Measurements from ENCODE around the gene FSTL4. TPM values are rescaled to one million over a fixed set of nuclear protein-coding genes. Genes with fewer than 3 reads are reported as not detected.

FSTL4 gene
- total RNA-seq, 1 donor from 2014 or later, result 0.07 TPM

DNA sequence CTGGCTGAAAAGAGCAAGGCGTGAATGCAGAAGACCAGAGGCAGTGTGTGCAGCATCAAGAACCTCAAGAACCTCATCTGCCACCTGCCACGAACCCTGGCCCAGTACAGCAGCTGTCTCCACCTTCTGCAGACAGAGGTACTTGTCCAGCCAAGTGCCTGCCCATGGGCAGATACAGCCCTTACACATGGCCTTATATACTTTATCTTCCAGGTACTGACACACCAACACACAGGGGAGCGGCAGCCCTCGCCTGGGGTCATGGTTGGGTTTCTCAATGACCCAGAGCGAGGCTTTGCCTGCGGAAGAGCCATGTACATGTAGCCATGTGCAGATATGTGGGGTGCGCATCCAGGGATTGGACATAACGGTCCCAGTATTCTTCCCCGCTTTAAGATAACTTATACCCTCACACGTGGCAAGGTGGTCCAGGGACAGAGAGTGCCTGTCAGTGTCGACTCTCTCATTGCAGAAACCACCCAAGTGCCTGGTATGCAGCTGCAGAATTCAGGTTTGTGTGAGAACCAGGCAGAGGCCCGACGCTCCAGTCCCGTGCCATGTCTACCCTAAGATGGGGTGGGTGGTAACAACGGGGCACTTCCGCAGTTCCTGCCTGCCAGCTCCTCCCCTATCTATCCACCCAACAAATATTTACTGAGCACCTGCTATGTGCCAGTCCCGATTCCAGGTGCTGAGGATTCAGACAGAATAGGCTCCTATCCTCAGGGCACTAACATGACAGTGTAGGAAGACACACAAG is 206.9 kb downstream of the FSTL4 start:
- H3K4me3 Mint-ChIP-seq (ENCODE audit: unreplicated experiment), result no peak overlapping the region
- peak; percentile 68 for DNase-seq (ENCODE audit: low spot score)
- H3K4me1 Mint-ChIP-seq (ENCODE audit: low read depth), result no peaks in the 10 kb centered on the region
- peaks cover 11% of the 10 kb centered on the region for H3K27me3 Mint-ChIP-seq (ENCODE audit: low read depth)
- no peaks in the 10 kb centered on the region for H3K36me3 Mint-ChIP-seq (ENCODE audit: low read depth)
- no peak overlapping the region for H3K27ac Mint-ChIP-seq (ENCODE audit: unreplicated experiment)
- no peaks in the 10 kb centered on the region for H3K9me3 Mint-ChIP-seq (ENCODE audit: low read depth)
- TF ChIP-seq, protein P1, sequence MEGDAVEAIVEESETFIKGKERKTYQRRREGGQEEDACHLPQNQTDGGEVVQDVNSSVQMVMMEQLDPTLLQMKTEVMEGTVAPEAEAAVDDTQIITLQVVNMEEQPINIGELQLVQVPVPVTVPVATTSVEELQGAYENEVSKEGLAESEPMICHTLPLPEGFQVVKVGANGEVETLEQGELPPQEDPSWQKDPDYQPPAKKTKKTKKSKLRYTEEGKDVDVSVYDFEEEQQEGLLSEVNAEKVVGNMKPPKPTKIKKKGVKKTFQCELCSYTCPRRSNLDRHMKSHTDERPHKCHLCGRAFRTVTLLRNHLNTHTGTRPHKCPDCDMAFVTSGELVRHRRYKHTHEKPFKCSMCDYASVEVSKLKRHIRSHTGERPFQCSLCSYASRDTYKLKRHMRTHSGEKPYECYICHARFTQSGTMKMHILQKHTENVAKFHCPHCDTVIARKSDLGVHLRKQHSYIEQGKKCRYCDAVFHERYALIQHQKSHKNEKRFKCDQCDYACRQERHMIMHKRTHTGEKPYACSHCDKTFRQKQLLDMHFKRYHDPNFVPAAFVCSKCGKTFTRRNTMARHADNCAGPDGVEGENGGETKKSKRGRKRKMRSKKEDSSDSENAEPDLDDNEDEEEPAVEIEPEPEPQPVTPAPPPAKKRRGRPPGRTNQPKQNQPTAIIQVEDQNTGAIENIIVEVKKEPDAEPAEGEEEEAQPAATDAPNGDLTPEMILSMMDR (IDR thresholded peaks at IDR 0.05), result no peak

DNA sequence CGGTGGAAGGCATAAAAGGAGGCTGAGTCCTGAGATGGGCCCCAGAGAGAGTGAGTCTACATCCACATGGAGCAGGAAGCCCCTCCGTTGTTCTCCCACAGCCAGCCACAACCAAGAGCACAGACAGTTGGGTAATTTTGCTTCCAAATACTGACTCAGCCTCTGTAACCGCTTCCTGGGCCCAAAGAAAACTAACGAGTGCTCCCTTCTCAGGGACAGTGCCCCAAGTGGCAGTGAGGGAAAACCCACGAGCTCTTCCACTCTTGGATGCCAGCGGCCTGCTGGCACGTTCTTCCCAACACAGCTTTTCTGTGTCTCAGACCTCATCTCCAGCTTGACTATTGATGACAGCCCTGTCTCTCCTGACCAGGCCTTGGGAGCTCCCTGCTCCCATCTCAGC is 207.6 kb downstream of the FSTL4 start:
- Mint-ChIP-seq H3K4me3 (ENCODE audit: unreplicated experiment) (no peak overlapping the region), H3K27me3 (ENCODE audit: low read depth) (peaks cover 5% of the 10 kb centered on the region), H3K36me3 (ENCODE audit: low read depth) (no peaks in the 10 kb centered on the region), H3K4me1 (ENCODE audit: low read depth) (no peaks in the 10 kb centered on the region), H3K9me3 (ENCODE audit: low read depth) (no peaks in the 10 kb centered on the region), H3K27ac (ENCODE audit: unreplicated experiment) (no peak overlapping the region)
- TF ChIP-seq, protein P1 (IDR thresholded peaks at IDR 0.05), result peak; percentile 31
- DNase-seq (ENCODE audit: low spot score), result no peak

DNA sequence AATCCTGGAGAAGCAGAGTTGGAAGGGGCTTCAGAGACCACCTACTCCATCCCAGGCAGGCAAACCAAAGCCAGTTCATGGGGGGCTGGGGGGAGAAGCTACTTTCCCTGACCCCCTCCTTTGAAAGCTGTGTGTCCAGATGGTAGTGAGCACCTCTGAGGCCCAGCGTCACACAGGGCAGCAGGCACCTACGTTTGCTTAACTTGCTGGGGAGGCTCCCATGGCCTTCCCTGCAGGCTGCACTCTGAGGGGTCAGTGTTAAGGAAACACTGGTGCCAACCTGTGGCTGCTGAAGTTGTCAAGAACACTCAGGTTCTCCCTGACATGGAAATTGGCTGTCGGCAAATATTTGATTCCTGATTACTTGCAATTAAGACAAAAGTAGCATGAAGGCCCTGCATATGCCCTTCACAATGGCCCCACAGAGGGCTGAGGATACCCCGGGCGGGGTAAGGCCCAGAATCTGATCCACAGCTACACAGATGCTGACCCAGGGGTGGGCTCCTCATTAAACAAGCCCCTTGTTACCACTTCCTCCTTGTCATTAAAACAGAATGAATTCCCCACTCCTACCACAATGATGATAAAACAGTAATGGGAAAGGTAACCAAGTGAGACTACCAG is 208.5 kb downstream of the FSTL4 start:
- H3K36me3 Mint-ChIP-seq (ENCODE audit: low read depth), result no peaks in the 10 kb centered on the region
- H3K27me3 Mint-ChIP-seq (ENCODE audit: low read depth), result peaks cover 4% of the 10 kb centered on the region
- TF ChIP-seq, protein P1 (IDR thresholded peaks at IDR 0.05), result no peak
- H3K9me3 Mint-ChIP-seq (ENCODE audit: low read depth), result no peaks in the 10 kb centered on the region
- DNase-seq (ENCODE audit: low spot score), result no peak
- no peak overlapping the region for H3K4me3 Mint-ChIP-seq (ENCODE audit: unreplicated experiment)
- no peak overlapping the region for H3K27ac Mint-ChIP-seq (ENCODE audit: unreplicated experiment)
- H3K4me1 Mint-ChIP-seq (ENCODE audit: low read depth), result no peaks in the 10 kb centered on the region

DNA sequence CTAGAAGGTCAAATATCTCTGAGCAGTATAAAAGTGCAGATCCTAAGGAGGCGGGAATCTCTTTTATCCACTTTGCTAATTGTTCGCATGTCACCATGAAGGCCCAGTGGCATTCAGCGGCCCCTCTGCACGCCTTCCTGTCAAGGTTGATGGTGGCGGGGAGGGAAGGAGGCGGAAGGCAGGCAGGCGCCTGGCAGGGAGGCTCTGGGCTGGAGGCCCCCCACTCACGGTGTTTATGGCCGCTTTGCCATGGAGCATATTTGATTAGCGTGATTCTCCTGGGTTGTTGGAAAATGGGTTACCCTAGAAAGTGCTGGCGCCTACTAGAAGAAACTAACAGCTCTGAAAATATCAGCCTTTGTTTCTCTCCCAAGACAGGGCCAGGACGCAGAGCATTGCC is 209.6 kb downstream of the FSTL4 start:
- DNase-seq (ENCODE audit: low spot score), result no peak
- no peaks in the 10 kb centered on the region for H3K4me1 Mint-ChIP-seq (ENCODE audit: low read depth)
- H3K27ac Mint-ChIP-seq (ENCODE audit: unreplicated experiment), result no peak overlapping the region
- H3K4me3 Mint-ChIP-seq (ENCODE audit: unreplicated experiment), result no peak overlapping the region
- peaks cover 12% of the 10 kb centered on the region for H3K27me3 Mint-ChIP-seq (ENCODE audit: low read depth)
- H3K9me3 Mint-ChIP-seq (ENCODE audit: low read depth), result no peaks in the 10 kb centered on the region
- no peaks in the 10 kb centered on the region for H3K36me3 Mint-ChIP-seq (ENCODE audit: low read depth)
- TF ChIP-seq, protein P1 (IDR thresholded peaks at IDR 0.05), result no peak

DNA sequence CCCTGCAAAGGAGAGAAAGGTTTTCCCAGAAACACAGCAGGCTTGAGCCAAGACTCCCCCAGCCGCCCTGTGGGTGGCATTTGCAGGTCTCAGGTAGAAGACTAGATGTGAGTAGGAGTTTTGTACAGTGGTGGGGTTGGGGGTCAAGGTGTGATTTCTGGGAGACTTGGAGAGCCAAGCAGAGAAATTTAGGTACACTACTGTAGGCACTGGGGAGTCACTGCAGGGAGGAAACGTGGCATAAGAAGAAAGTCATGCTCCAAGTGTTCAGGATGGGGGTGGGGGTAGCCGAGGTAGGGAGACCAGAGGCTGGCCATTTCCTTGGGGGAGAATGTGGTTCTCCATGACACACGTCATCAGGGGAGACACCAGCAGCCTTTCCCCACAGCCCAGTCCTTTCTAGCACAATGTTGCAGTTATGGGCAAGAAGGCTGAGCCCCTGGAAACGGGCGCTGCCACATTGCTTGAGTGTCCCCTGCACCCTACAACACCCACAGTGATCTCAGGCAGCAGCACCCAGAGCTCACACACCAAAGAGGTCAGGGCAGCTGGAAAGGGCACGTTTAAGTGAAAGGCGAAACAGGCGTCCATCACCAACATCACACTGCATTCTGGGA is 210.5 kb downstream of the FSTL4 start:
- no peaks in the 10 kb centered on the region for H3K9me3 Mint-ChIP-seq (ENCODE audit: low read depth)
- DNase-seq (ENCODE audit: low spot score), result no peak
- TF ChIP-seq, protein P1 (IDR thresholded peaks at IDR 0.05), result no peak
- H3K4me1 Mint-ChIP-seq (ENCODE audit: low read depth), result no peaks in the 10 kb centered on the region
- H3K4me3 Mint-ChIP-seq (ENCODE audit: unreplicated experiment), result no peak overlapping the region
- H3K36me3 Mint-ChIP-seq (ENCODE audit: low read depth), result no peaks in the 10 kb centered on the region
- no peak overlapping the region for H3K27ac Mint-ChIP-seq (ENCODE audit: unreplicated experiment)
- peaks cover 12% of the 10 kb centered on the region for H3K27me3 Mint-ChIP-seq (ENCODE audit: low read depth)
